ENCODE data around the gene PTPRG.

Gene PTPRG

GRCh38 chr3:61841988-61842387, 280.6 kb downstream of the PTPRG start:
- no peak for TF ChIP-seq CTCF (conservative IDR thresholded peaks at IDR 0.05)
- no peak overlapping the region for H3K27ac ChIP-seq

DNA sequence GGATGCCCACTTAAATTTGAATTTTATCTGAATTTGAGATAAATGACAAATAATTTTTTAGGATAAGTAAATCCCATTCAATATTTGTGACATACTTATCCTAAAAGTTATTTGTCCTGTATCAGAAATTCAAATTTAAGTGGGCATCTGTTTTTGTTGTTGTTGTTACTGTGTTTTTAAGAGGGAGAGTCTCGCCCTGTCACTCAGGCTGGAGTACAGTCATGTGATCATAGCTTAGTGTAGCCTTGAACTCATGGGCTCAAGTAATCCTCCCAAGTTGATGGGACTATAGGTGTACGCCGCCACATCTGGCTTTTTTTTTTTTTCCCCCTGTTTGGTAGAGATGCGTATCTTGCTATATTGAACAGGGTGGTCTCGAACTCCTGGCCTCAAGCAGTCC, 283.0 kb downstream of the PTPRG start:
- no peak for TF ChIP-seq CTCF (conservative IDR thresholded peaks at IDR 0.05)
- H3K27ac ChIP-seq = no peak overlapping the region

DNA sequence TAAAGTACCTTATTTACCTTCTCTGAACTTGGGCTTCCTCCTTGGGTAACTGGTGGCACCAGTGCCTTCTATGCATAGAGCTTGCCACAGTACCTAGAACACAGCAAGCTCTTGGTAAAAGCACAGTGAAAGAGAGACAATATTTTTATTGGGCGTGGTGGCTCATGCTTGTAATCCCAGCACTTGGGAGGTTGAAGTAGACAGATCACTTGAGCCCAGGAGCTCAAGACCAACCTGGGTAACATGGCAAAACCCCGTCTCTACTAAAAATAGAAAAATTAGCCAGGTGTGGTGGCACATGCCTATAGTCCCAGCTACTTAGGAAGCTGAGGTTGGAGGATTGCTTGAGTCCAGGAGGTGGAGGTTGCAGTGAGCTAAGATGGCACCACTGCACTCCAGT, 285.1 kb downstream of the PTPRG start:
- no peak overlapping the region for H3K27ac ChIP-seq

GRCh38 chr3:61847784-61848462, 286.6 kb downstream of the PTPRG start:
- H3K27ac ChIP-seq = no peak overlapping the region
- no peak for TF ChIP-seq CTCF (conservative IDR thresholded peaks at IDR 0.05)

More for the DNA sequence above, 285.1 kb downstream of the PTPRG start:
- no peak for TF ChIP-seq CTCF (conservative IDR thresholded peaks at IDR 0.05)

- H3K27ac ChIP-seq = no peak overlapping the region
- TF ChIP-seq CTCF (conservative IDR thresholded peaks at IDR 0.05) = no peak
Observed at GRCh38 chr3:61848885-61849284, 287.5 kb downstream of the PTPRG start.

- no peak overlapping the region for H3K27ac ChIP-seq
- no peak for TF ChIP-seq CTCF (conservative IDR thresholded peaks at IDR 0.05)
Observed at GRCh38 chr3:61853912-61854311, 292.5 kb downstream of the PTPRG start.

DNA sequence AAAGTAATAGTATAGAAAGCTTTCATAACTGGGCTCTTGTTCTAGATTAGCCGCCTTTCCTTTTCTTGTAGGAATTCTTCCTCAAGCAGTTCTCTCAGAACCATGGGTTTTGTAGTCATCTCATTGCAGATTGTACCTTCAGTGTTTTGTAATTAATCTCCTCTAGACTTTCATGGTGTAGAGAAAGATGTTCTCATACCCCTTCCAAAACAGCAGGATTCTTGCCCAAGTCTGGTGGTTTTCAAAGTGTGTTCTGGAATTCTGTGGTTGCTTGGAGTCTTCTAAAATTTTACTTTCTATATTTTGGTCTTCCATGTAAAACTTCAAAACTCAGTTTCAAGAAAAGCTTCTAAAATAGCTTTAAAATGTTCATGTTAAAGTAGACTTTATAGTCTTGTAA, 293.8 kb downstream of the PTPRG start:
- TF ChIP-seq CTCF (conservative IDR thresholded peaks at IDR 0.05) = no peak
- H3K27ac ChIP-seq = no peak overlapping the region

Measured in VCaP (cell line).